CD14-positive monocyte (primary cell): ENCODE measurements around the gene ANKIB1. TPM values are rescaled to one million over a fixed set of nuclear protein-coding genes. Genes with fewer than 3 reads are reported as not detected.

Source experiments
- DNase-seq, 3 donors: peaks; one replicate each; pipeline ENCODE4 v3.0.0-alpha.2; 2011 to 2022
- H2AFZ ChIP-seq: 2 replicates; pipeline ENCODE4 v1.6.0; 2012; ENCODE audit warnings: mild to moderate bottlenecking, low read depth, low read length, inconsistent platforms; ENCODE audit not compliant: insufficient read depth, poor library complexity, severe bottlenecking
- H3K27ac ChIP-seq, 2 donors: 1 replicate in 1 of 2; 2 replicates in 1 of 2; pipeline ENCODE4 v1.5.1; 2012 to 2013; ENCODE audit warnings: low read length in 2 of 2, control low read depth in 1 of 2, inconsistent platforms in 1 of 2, low read depth in 1 of 2, mild to moderate bottlenecking in 1 of 2
- H3K27me3 ChIP-seq, 2 donors: one replicate each; pipeline versions ENCODE4 v1.6.0 to v1.6.1; 2011 to 2013; ENCODE audit warnings: low read length in 2 of 2; ENCODE audit not compliant: control insufficient read depth in 2 of 2, insufficient read depth in 2 of 2
- H3K36me3 ChIP-seq, 2 donors: replicated peaks in 1 of 2; 1 replicate in 1 of 2; 2 replicates in 1 of 2; pipeline versions ENCODE4 v1.5.1 to v1.6.1; 2012 to 2013; ENCODE audit warnings: low read length in 2 of 2, control low read depth in 1 of 2, inconsistent platforms in 1 of 2, mild to moderate bottlenecking in 1 of 2; ENCODE audit not compliant: insufficient read depth in 2 of 2, control insufficient read depth in 1 of 2
- H3K4me1 ChIP-seq, 2 donors: 1 replicate in 1 of 2; 2 replicates in 1 of 2; pipeline versions ENCODE4 v1.5.1 to v1.6.1; 2012 to 2013; ENCODE audit warnings: low read length in 2 of 2, control low read depth in 1 of 2, inconsistent platforms in 1 of 2, mild to moderate bottlenecking in 1 of 2, moderate library complexity in 1 of 2; ENCODE audit not compliant: insufficient read depth in 2 of 2, control insufficient read depth in 1 of 2
- H3K4me2 ChIP-seq: replicated peaks from 2 replicates; pipeline ENCODE3; 2012; ENCODE audit warnings: low read length, moderate library complexity, mild to moderate bottlenecking; ENCODE audit not compliant: poor library complexity, severe bottlenecking; ENCODE audit errors: extremely low read depth
- H3K4me3 ChIP-seq, 3 experiments: fragments of 200-600 bp in 1 of 3; sonication (generic) in 1 of 3; replicated peaks in 1 of 3; 1 replicate in 2 of 3; 2 replicates in 1 of 3; pipeline ENCODE4 v1.5.1; 2011 to 2013; ENCODE audit warnings: low read length in 3 of 3, mild to moderate bottlenecking in 3 of 3, control low read depth in 2 of 3, low read depth in 2 of 3, inconsistent platforms in 1 of 3, moderate library complexity in 1 of 3
- H3K79me2 ChIP-seq: 2 replicates; pipeline ENCODE4 v1.6.0; 2012; ENCODE audit warnings: mild to moderate bottlenecking, control low read depth, inconsistent platforms, low read length, moderate library complexity; ENCODE audit not compliant: insufficient read depth
- H3K9ac ChIP-seq: 2 replicates; pipeline ENCODE4 v1.6.0; 2017; ENCODE audit warnings: low read length, mild to moderate bottlenecking; ENCODE audit not compliant: insufficient read depth, poor library complexity, severe bottlenecking
- H3K9me3 ChIP-seq, 2 donors: replicated peaks in 1 of 2; 1 replicate in 1 of 2; 2 replicates in 1 of 2; pipeline versions ENCODE4 v1.5.1 to v1.6.1; 2012 to 2013; ENCODE audit warnings: low read length in 2 of 2, control low read depth in 1 of 2; ENCODE audit not compliant: control insufficient read depth in 1 of 2, insufficient read depth in 1 of 2
- H4K20me1 ChIP-seq: 2 replicates; pipeline ENCODE4 v1.6.0; 2012; ENCODE audit warnings: mild to moderate bottlenecking, low read length, control low read depth, moderate library complexity; ENCODE audit not compliant: insufficient read depth
- H3K27ac Mint-ChIP-seq, 7 donors: one replicate each; pipeline ENCODE4 v1.8.0; 2020; ENCODE audit warnings: mild to moderate bottlenecking in 7 of 7, mixed read lengths in 7 of 7, moderate library complexity in 6 of 7, inconsistent platforms in 2 of 7
- H3K27me3 Mint-ChIP-seq, 3 donors: one replicate each; pipeline ENCODE4 v1.8.0; 2021 to 2022; ENCODE audit warnings: low read depth in 3 of 3, mild to moderate bottlenecking in 3 of 3, mixed read lengths in 3 of 3, moderate library complexity in 3 of 3, inconsistent platforms in 1 of 3
- H3K36me3 Mint-ChIP-seq, 2 donors: one replicate each; pipeline ENCODE4 v1.8.0; 2020; ENCODE audit warnings: mixed read lengths in 2 of 2, inconsistent platforms in 1 of 2, mild to moderate bottlenecking in 1 of 2
- H3K4me1 Mint-ChIP-seq: one replicate; pipeline ENCODE4 v1.8.0; 2020; ENCODE audit warnings: mild to moderate bottlenecking, mixed read lengths
- H3K4me3 Mint-ChIP-seq, 2 donors: one replicate each; pipeline ENCODE4 v1.8.0; 2020; ENCODE audit warnings: mild to moderate bottlenecking in 2 of 2, mixed read lengths in 2 of 2, moderate library complexity in 1 of 2
- H3K9me3 Mint-ChIP-seq, 7 donors: one replicate each; pipeline ENCODE4 v1.8.0; 2020 to 2022; ENCODE audit warnings: mixed read lengths in 7 of 7, mild to moderate bottlenecking in 6 of 7, moderate library complexity in 6 of 7, inconsistent platforms in 2 of 7
- WGBS: methylation state at CpG from one replicate; pipeline ENCODE4 v1.1.5; 2013; ENCODE audit warnings: missing lambda C conversion rate; ENCODE audit not compliant: insufficient coverage; 5-methylcytosine and 5-hydroxymethylcytosine counted together
- intact Hi-C, 2 donors: fragments of 100-400 bp; cut with micrococcal nuclease; formaldehyde crosslinking; loops; one replicate each; pipeline versions ENCODE4 v1.15.0 to v1.15.1; 2023
- polyA plus RNA-seq, 3 donors: library from polyadenylated mRNA; depleted of rRNA in 1 of 3; unstranded in 2 of 3; stranded (reverse) in 1 of 3; fragments of 300-500 nt in 2 of 3; fragments of >200 nt in 1 of 3; fragmentation: Illumina TruSeq in 2 of 3; gene quantifications; 1 replicate in 2 of 3; 2 replicates in 1 of 3; pipeline ENCODE4 v1.2.3, GENCODE V29; 2012 to 2021
- TF ChIP-seq, protein P1 (sequence below): fragments of 200-600 bp; IDR thresholded peaks from one replicate; pipeline ENCODE4 v1.8.0; 2022; ENCODE audit warnings: antibody characterized with exemption, mild to moderate bottlenecking

ANKIB1 gene
- polyA plus RNA-seq, 3 donors: 4.8 to 16.8 (median 5.7) TPM

- Mint-ChIP-seq H3K9me3 (no peaks in the 10 kb centered on the region), H3K27me3 (no peaks in the 10 kb centered on the region), H3K4me1 (no peaks in the 10 kb centered on the region), H3K27ac (peak overlapping the region in 1 of 7 donors; percentile 38), H3K4me3 (no peak overlapping the region), H3K36me3 (peaks cover 54 to 69% of the 10 kb centered on the region in 2 donors)
- Histone ChIP-seq H3K4me2 (no peak overlapping the region), H3K79me2 (no peaks in the 10 kb centered on the region), H3K9me3 (no peaks in the 10 kb centered on the region), H4K20me1 (no peaks in the 10 kb centered on the region), H2AFZ (no peak overlapping the region), H3K4me3 (no peak overlapping the region), H3K9ac (no peak overlapping the region), H3K36me3 (peaks cover 81 to 94% of the 10 kb centered on the region in 2 donors), H3K4me1 (no peaks in the 10 kb centered on the region), H3K27ac (no peak overlapping the region), H3K27me3 (no peaks in the 10 kb centered on the region)
- no peak for DNase-seq
- TF ChIP-seq, protein P1, sequence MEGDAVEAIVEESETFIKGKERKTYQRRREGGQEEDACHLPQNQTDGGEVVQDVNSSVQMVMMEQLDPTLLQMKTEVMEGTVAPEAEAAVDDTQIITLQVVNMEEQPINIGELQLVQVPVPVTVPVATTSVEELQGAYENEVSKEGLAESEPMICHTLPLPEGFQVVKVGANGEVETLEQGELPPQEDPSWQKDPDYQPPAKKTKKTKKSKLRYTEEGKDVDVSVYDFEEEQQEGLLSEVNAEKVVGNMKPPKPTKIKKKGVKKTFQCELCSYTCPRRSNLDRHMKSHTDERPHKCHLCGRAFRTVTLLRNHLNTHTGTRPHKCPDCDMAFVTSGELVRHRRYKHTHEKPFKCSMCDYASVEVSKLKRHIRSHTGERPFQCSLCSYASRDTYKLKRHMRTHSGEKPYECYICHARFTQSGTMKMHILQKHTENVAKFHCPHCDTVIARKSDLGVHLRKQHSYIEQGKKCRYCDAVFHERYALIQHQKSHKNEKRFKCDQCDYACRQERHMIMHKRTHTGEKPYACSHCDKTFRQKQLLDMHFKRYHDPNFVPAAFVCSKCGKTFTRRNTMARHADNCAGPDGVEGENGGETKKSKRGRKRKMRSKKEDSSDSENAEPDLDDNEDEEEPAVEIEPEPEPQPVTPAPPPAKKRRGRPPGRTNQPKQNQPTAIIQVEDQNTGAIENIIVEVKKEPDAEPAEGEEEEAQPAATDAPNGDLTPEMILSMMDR: no peak
- 100% methylated on average over 3 of the region's 4 CpGs for WGBS
- intact Hi-C loops: no loop called here
These were observed 18.8 kb upstream of the ANKIB1 start for GRCh38 chr7:92226981-92227380.

DNA sequence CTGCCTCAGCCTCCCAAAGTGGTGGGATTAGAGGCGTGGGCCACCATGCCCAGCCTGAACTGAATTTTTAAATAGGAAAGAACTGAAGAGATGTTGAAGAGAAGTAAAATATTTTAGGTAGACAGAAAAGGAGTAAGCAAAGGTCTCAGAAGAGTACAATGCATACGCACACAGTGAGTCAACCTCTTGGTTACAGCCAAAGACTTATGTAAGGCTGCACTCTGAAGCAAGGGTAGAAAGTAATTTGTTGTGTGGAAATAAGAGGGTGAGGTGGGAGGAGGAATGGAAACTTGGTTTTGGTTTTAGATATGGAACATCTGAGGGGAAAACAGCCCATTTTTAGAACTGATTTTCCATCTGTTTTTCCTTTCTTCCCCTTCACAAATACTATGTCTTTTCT lies 17.7 kb upstream of the ANKIB1 start:
- Histone ChIP-seq H3K79me2 (no peaks in the 10 kb centered on the region), H3K4me2 (no peak overlapping the region), H2AFZ (no peak overlapping the region), H3K9me3 (no peaks in the 10 kb centered on the region), H3K27ac (no peak overlapping the region), H3K9ac (no peak overlapping the region), H4K20me1 (no peaks in the 10 kb centered on the region), H3K4me1 (no peaks in the 10 kb centered on the region), H3K27me3 (no peaks in the 10 kb centered on the region), H3K36me3 (peaks cover 79 to 95% of the 10 kb centered on the region in 2 donors), H3K4me3 (no peak overlapping the region)
- WGBS: 100% methylated on average over 2 of the region's 2 CpGs
- Mint-ChIP-seq H3K9me3 (no peaks in the 10 kb centered on the region), H3K27me3 (no peaks in the 10 kb centered on the region), H3K4me1 (no peaks in the 10 kb centered on the region), H3K27ac (peak overlapping the region in 2 of 7 donors; percentile 37 to 47), H3K4me3 (no peak overlapping the region), H3K36me3 (peaks cover 58 to 74% of the 10 kb centered on the region in 2 donors)
- intact Hi-C loops: no loop called here
- DNase-seq: no peak
- TF ChIP-seq, protein P1: no peak
